Peyer's patch (tissue), 4 donors: Measurements from ENCODE around the gene PDGFA. TPM values are rescaled to one million over a fixed set of nuclear protein-coding genes. Genes with fewer than 3 reads are reported as not detected.

Source experiments
- DNase-seq, 3 donors: peaks; one replicate each; pipeline ENCODE4 v3.0.0-alpha.2; 2017 to 2019
- H3K27ac ChIP-seq, 4 donors: fragments of 200-600 bp; sonication (generic); one replicate each; pipeline ENCODE4 v1.5.1; 2016 to 2019
- H3K27me3 ChIP-seq, 2 donors: fragments of 200-600 bp; sonication (generic); one replicate each; pipeline ENCODE4 v1.5.1; 2019
- H3K36me3 ChIP-seq, 3 donors: fragments of 200-600 bp; sonication (generic); one replicate each; pipeline ENCODE4 v1.5.1; 2016 to 2019
- H3K4me1 ChIP-seq, 4 donors: fragments of 200-600 bp; sonication (generic); one replicate each; pipeline ENCODE4 v1.5.1; 2016 to 2019
- H3K4me3 ChIP-seq, 4 donors: fragments of 200-600 bp; sonication (generic); 1 replicate in 3 of 4; 2 replicates in 1 of 4; pipeline ENCODE4 v1.5.1; 2016 to 2019; ENCODE audit warnings: mild to moderate bottlenecking in 1 of 4
- H3K9me3 ChIP-seq, 4 donors: fragments of 200-600 bp; sonication (generic); one replicate each; pipeline ENCODE4 v1.5.1; 2016 to 2019; ENCODE audit warnings: mild to moderate bottlenecking in 1 of 4
- POLR2A ChIP-seq, 2 donors: fragments of 450-650 bp; IDR thresholded peaks; one replicate each; pipeline ENCODE4 v1.5.1; 2017; ENCODE audit warnings: antibody characterized with exemption in 2 of 2, mild to moderate bottlenecking in 2 of 2, moderate library complexity in 2 of 2
- total RNA-seq, 4 donors: library from RNA; depleted of rRNA; stranded (reverse); fragments of >200 nt; gene quantifications; one replicate each; pipeline ENCODE4 v1.1.0, GENCODE V29; 2016
- TF ChIP-seq, protein P1 (sequence below), 6 experiments: fragments of 450-650 bp in 4 of 6; fragments of 200-600 bp in 2 of 6; sonication (generic) in 1 of 6; IDR thresholded peaks; one replicate each; pipeline ENCODE4 v1.5.1; 2017 to 2019; ENCODE audit warnings: antibody characterized with exemption in 6 of 6, mild to moderate bottlenecking in 3 of 6, moderate library complexity in 1 of 6

The PDGFA gene
- total RNA-seq, 4 donors from 2014 or later: 5.8 to 97.8 (median 59.4) TPM

GRCh38 chr7:540579-540978 lies 20.9 kb upstream of the PDGFA start:
- Histone ChIP-seq H3K4me3 (no peak overlapping the region), H3K4me1 (peaks cover 0 to 24% (median 6%) of the 10 kb centered on the region in 4 donors), H3K27me3 (no peaks in the 10 kb centered on the region), H3K36me3 (no peaks in the 10 kb centered on the region), H3K9me3 (no peaks in the 10 kb centered on the region), H3K27ac (peak overlapping the region in 1 of 4 donors; percentile 87)
- TF ChIP-seq, protein P1, sequence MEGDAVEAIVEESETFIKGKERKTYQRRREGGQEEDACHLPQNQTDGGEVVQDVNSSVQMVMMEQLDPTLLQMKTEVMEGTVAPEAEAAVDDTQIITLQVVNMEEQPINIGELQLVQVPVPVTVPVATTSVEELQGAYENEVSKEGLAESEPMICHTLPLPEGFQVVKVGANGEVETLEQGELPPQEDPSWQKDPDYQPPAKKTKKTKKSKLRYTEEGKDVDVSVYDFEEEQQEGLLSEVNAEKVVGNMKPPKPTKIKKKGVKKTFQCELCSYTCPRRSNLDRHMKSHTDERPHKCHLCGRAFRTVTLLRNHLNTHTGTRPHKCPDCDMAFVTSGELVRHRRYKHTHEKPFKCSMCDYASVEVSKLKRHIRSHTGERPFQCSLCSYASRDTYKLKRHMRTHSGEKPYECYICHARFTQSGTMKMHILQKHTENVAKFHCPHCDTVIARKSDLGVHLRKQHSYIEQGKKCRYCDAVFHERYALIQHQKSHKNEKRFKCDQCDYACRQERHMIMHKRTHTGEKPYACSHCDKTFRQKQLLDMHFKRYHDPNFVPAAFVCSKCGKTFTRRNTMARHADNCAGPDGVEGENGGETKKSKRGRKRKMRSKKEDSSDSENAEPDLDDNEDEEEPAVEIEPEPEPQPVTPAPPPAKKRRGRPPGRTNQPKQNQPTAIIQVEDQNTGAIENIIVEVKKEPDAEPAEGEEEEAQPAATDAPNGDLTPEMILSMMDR (IDR thresholded peaks at IDR 0.05): no peak
- TF ChIP-seq POLR2A (IDR thresholded peaks at IDR 0.05): no peak
- DNase-seq: no peak

- no peaks in the 10 kb centered on the region for H3K27me3 ChIP-seq
- H3K36me3 ChIP-seq: no peaks in the 10 kb centered on the region
- TF ChIP-seq, protein P1 (IDR thresholded peaks at IDR 0.05): peak in 1 of 6 experiments; percentile 14
- peak in 1 of 2 donors; percentile 50 for TF ChIP-seq POLR2A (IDR thresholded peaks at IDR 0.05)
- H3K9me3 ChIP-seq: no peaks in the 10 kb centered on the region
- no peak overlapping the region for H3K4me3 ChIP-seq
- H3K4me1 ChIP-seq: peaks cover 0 to 24% (median 6%) of the 10 kb centered on the region in 4 donors
- peak overlapping the region in 3 of 4 donors; percentile 71 to 87 (median 76) for H3K27ac ChIP-seq
- DNase-seq: peak in 2 of 3 donors; percentile 87 to 91
These were observed 20.2 kb upstream of the PDGFA start for GRCh38 chr7:539731-540411.

DNA sequence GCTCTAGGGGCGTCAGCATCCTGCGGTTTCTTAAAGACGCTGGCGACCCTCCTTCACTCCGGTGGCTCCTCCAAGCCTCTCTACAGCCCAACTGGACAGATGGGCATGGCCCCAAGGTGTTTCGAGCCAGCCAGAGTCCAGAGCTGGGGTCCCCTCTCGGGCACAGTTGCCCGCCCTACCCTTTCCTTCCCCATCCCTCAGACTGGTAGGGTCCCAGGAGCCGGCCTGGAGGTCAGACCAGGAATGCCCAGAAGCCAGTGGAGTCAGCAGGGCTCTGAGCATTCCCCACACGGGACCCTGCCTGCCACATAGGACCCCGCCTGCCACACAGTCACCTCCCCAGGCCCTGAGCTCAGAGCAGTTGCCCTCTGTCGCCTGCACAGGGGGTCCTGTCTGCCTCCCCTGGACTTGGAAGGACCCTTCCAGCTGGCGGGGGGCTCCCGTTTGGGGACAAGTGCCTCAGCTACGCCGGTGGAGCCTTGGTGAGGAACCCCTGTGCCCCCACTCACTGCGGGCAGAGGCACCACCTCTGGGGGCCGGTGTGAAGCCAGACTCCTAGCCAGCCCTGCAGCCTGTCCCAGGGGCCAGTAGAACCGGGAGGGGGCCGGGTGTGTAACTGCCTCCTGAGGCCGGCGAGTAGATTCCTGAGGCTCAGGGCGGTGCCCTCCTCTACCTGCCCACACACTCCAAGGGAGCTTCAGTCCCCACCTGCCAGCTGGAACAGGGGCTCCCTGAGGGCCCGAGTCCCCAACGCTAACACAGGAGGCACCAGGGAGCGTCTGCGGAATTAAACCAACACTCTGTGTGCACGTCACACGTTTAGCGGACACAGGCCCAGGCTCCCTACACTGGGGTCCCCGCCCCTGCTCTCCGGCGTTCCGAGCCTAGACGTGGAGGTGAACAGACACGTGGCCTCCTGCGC lies 19.4 kb upstream of the PDGFA start:
- Histone ChIP-seq H3K9me3 (no peaks in the 10 kb centered on the region), H3K36me3 (no peaks in the 10 kb centered on the region), H3K4me1 (peaks cover 0 to 24% (median 6%) of the 10 kb centered on the region in 4 donors), H3K27ac (peak overlapping the region in 3 of 4 donors; percentile 71 to 87 (median 76)), H3K4me3 (peak overlapping the region in 1 of 4 donors; percentile 34), H3K27me3 (no peaks in the 10 kb centered on the region)
- DNase-seq: peak in 1 of 3 donors; percentile 67
- TF ChIP-seq POLR2A (IDR thresholded peaks at IDR 0.05): no peak

- Histone ChIP-seq H3K9me3 (no peaks in the 10 kb centered on the region), H3K27ac (peak overlapping the region in 3 of 4 donors; percentile 71 to 87 (median 76)), H3K4me1 (peaks cover 0 to 24% (median 6%) of the 10 kb centered on the region in 4 donors), H3K27me3 (no peaks in the 10 kb centered on the region), H3K4me3 (no peak overlapping the region), H3K36me3 (no peaks in the 10 kb centered on the region)
- DNase-seq: peak in 2 of 3 donors; percentile 92 to 93
- peak in 1 of 2 donors; percentile 16 for TF ChIP-seq POLR2A (IDR thresholded peaks at IDR 0.05)
- TF ChIP-seq, protein P1 (IDR thresholded peaks at IDR 0.05): no peak
These were observed 18.4 kb upstream of the PDGFA start for GRCh38 chr7:537911-538634.

DNA sequence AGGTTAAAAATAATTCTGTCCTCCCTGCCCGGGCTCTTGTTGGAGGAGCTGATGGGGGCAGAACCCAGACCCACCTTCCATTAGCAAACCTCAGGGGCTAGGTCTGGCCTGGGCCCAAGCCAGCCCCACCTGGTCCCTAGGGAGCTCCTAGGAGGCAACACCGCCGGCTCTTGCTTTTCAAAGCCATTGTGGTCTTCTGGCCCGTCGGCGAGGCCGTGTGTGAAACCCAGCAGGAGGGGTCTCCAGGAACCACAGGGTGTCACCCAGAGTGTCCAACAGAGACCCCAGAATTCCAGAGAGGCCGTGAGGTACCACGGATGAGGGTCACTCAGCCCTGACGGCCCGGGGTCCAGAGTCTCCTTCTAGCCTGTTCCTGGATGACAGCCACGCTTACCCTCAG lies 16.6 kb upstream of the PDGFA start:
- peaks cover 0 to 24% (median 6%) of the 10 kb centered on the region in 4 donors for H3K4me1 ChIP-seq
- no peak overlapping the region for H3K4me3 ChIP-seq
- H3K27ac ChIP-seq: no peak overlapping the region
- H3K36me3 ChIP-seq: no peaks in the 10 kb centered on the region
- DNase-seq: no peak
- no peaks in the 10 kb centered on the region for H3K27me3 ChIP-seq
- no peak for TF ChIP-seq POLR2A (IDR thresholded peaks at IDR 0.05)
- TF ChIP-seq, protein P1 (IDR thresholded peaks at IDR 0.05): no peak
- H3K9me3 ChIP-seq: no peaks in the 10 kb centered on the region
